ENCODE results near the gene RPS6KA4.

Gene RPS6KA4

GRCh38 chr11:64352995-64353714 is 5.8 kb upstream of the RPS6KA4 start:
- DNase-seq (ENCODE audit: extremely low spot score), result no peak
- ChIA-PET POLR2A (interaction anchor here (0.6 to 1.5 kb wide), 2 partner anchors 10 to 106 kb away, joined by 3 to 5 read pairs; partner anchors contain the start of gene PPP1R14B), CTCF (interaction anchor here (1.2 to 8.5 kb wide), 6 partner anchors 10 to 82 kb away, joined by 4 to 81 read pairs (median 26); partner anchors contain the start of genes CCDC88B, ESRRA, PRDX5 and TRMT112)
- TF ChIP-seq, protein P1, sequence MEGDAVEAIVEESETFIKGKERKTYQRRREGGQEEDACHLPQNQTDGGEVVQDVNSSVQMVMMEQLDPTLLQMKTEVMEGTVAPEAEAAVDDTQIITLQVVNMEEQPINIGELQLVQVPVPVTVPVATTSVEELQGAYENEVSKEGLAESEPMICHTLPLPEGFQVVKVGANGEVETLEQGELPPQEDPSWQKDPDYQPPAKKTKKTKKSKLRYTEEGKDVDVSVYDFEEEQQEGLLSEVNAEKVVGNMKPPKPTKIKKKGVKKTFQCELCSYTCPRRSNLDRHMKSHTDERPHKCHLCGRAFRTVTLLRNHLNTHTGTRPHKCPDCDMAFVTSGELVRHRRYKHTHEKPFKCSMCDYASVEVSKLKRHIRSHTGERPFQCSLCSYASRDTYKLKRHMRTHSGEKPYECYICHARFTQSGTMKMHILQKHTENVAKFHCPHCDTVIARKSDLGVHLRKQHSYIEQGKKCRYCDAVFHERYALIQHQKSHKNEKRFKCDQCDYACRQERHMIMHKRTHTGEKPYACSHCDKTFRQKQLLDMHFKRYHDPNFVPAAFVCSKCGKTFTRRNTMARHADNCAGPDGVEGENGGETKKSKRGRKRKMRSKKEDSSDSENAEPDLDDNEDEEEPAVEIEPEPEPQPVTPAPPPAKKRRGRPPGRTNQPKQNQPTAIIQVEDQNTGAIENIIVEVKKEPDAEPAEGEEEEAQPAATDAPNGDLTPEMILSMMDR (IDR thresholded peaks at IDR 0.05; ENCODE audit: control extremely low read depth, extremely low read depth, low read depth, missing control alignments), result no peak

DNA sequence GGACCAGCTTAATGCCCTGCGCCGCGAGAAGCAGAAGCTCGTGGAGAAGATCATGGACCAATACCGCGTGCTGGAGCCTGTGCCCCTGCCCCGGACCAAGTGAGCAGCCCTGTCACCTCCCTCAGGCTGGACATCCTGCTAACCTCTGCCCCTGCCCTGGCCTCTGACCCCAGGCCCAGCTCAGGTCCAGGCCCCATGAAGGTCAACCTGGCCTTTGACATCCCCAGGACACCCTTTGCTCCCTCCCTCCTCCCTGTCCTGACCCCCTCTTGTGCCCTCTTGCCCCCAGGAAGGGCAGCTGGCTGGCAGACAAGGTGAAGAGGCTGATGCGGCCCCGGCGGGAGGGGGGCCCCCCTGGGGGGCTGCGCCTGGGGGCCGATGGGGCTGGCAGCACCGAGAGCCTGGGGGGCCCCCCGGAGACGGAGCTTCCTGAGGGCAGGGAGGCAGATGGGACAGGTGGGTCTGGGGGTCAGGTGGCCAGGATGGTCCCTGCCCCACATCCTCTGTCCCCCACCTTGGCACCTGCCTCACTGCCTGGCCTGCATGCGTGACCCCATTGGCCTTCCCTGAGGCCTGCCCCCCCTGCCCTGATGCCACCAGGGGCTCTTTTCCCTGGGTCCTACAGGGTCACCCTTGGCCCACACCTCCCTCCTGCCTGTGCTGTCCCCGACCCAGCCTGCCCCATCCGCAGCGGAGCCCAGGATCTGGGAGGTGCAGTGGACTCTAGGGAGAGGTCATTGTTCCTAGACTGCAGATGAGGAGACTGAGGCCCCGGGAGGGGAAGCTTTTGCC is 5.1 kb upstream of the RPS6KA4 start:
- TF ChIP-seq, protein P1 (IDR thresholded peaks at IDR 0.05; ENCODE audit: control extremely low read depth, extremely low read depth, low read depth, missing control alignments), result no peak
- DNase-seq (ENCODE audit: extremely low spot score), result no peak
- ChIA-PET POLR2A (interaction anchor here (1.5 to 1.7 kb wide), 2 partner anchors 11 to 41 kb away, joined by 5 to 8 read pairs; no protein-coding TSS in a partner anchor), CTCF (interaction anchor here (1.2 to 8.5 kb wide), 10 partner anchors 10 to 170 kb away, joined by 3 to 81 read pairs (median 6); partner anchors contain the start of genes CCDC88B, ESRRA, PRDX5 and TRMT112)

DNA sequence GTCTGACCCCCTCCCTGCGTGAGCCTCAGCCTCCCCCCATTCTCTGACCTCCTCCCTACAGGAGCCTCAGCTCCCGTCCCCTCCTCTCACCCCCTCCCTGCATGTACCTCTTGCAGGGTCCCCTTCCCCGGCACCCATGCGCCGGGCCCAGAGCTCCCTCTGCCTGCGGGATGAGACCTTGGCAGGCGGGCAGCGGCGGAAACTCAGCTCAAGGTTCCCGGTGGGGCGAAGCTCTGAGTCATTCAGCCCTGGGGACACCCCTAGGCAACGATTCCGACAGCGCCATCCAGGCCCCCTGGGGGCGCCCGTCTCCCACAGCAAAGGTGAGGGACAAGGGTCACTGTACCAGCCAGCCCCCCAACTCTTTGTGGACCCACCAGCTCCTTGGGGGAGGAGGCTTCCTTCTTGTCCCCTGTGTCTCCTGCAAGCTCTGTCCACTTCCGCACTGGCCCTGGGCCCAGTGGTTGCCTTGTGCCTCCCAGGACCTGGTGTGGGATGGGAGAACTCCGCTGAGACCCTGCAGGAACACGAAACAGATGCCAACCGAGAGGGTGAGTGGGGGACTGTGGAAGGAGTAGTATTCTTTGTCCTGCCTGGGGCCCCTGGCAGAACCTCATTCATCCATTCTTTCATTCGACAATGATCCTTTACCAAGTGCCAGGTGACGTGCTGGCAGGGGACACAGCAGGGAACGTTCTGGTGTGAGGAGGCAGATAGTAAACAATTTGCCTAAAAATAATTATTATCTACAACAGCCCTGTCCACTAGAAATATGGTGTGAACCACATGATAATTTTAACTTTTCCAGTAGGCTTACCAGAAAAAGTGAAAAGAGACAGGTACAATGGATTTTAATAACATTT is 3.7 kb upstream of the RPS6KA4 start:
- POLR2A ChIA-PET, result interaction anchor here (0.6 to 1.7 kb wide), 4 partner anchors 13 to 1500 kb away, joined by 3 to 8 read pairs (median 4); partner anchors contain the start of genes PRDX5 and TRMT112
- CTCF ChIA-PET, result interaction anchor here (0.6 to 8.5 kb wide), 23 partner anchors 9 to 401 kb away, joined by 3 to 81 read pairs (median 4); partner anchors contain the start of genes CCDC88B, NUDT22, PRDX5 and TRMT112
- DNase-seq (ENCODE audit: extremely low spot score), result peak; percentile 77
- TF ChIP-seq, protein P1 (IDR thresholded peaks at IDR 0.05; ENCODE audit: control extremely low read depth, extremely low read depth, low read depth, missing control alignments), result peak; percentile 81

DNA sequence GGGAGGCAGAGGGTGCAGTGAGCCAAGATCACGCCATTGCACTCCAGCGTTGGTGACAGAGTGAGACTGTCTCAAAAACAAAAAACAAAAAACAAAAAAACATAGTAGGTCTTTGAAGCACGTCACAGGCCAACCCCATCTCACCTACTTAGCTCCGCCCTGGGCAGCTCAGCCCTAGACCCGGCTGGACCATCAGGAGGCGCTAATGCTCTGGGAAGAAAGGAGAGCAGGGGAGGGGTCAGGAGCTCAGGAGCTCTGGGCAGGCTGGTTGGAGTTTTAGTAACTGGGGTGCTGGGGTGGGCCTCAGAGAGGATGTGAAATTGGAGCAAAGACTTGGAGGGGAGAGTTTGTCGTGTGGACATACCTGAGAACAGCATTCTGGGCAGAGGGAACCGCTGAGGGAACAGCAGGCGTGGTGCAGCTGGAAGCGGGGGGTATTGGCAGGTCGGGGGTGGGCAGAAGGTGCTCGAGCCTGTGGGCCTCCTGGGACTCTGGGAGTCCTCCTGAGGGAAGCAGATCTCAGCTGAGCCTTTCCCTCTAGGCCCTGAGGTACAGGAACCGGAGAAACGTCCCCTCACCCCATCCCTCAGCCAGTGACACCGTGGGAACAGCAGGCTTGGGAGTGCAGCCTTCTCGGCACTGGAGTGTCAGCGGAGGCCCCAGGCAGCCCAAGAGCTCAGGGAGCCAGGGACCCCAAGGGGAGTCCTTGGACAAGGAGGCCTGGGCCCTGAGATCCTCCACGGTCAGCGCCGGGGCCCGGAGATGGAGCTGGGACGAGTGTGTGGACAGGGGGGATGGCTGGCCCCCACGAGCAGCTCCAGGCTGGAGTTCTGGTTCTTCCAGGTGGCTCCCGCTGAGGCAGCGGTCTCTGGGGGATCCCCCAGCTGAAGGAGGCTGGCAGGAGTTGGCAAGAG is 2.2 kb upstream of the RPS6KA4 start:
- TF ChIP-seq, protein P1 (IDR thresholded peaks at IDR 0.05; ENCODE audit: control extremely low read depth, extremely low read depth, low read depth, missing control alignments), result peak; percentile 38
- POLR2A ChIA-PET, result interaction anchor here (1.4 kb wide), 1 partner anchor 39 kb away, joined by 6 read pairs; the partner anchor contains the start of genes PRDX5 and TRMT112
- CTCF ChIA-PET, result interaction anchor here (1.1 to 8.5 kb wide), 13 partner anchors 11 to 387 kb away, joined by 3 to 81 read pairs (median 4); partner anchors contain the start of genes CCDC88B, PRDX5, RASGRP2 and TRMT112
- DNase-seq (ENCODE audit: extremely low spot score), result no peak

- ChIA-PET CTCF (interaction anchor here (1.2 to 8.5 kb wide), 7 partner anchors 11 to 92 kb away, joined by 3 to 81 read pairs (median 4); partner anchors contain the start of genes CCDC88B, PRDX5 and TRMT112), POLR2A (interaction anchor here (1.4 kb wide), 1 partner anchor 40 kb away, joined by 6 read pairs; the partner anchor contains the start of genes PRDX5 and TRMT112)
- TF ChIP-seq, protein P1 (IDR thresholded peaks at IDR 0.05; ENCODE audit: control extremely low read depth, extremely low read depth, low read depth, missing control alignments), result no peak
- no peak for DNase-seq (ENCODE audit: extremely low spot score)
Measured at GRCh38 chr11:64357446-64357845, 1.5 kb upstream of the RPS6KA4 start.

All from GM10248 (cell line).